ENCODE measurements around the gene GNAQ. TPM values are rescaled to one million over a fixed set of nuclear protein-coding genes. Genes with fewer than 3 reads are reported as not detected.
"Not testable (repeated sequence)": the region's sequence is repeated elsewhere in the genome, so short reads cannot be mapped to it uniquely, and the experiment has no call there.

GNAQ gene
- total RNA-seq, 1 donor, result 35.0 TPM

DNA sequence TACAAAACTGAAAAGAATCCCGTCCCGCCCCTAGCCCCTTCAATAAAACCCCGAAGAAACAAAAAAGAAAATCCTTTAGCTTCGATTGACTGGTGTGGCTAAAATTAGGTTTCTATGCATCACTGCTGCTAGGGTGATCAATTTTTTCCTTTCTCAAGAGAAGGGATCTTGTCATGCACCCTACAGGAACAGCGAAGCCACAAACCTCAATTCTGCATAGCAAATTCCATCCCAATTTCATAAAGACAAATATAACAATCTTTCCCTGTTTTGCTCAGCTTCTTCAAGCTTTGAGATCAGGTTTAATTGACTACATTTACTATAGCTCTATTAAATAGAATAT, 313.3 kb downstream of the GNAQ start:
- not testable (repeated sequence) for DNase-seq (ENCODE audit: low read depth in 2 of 3, low spot score in 2 of 3)

DNA sequence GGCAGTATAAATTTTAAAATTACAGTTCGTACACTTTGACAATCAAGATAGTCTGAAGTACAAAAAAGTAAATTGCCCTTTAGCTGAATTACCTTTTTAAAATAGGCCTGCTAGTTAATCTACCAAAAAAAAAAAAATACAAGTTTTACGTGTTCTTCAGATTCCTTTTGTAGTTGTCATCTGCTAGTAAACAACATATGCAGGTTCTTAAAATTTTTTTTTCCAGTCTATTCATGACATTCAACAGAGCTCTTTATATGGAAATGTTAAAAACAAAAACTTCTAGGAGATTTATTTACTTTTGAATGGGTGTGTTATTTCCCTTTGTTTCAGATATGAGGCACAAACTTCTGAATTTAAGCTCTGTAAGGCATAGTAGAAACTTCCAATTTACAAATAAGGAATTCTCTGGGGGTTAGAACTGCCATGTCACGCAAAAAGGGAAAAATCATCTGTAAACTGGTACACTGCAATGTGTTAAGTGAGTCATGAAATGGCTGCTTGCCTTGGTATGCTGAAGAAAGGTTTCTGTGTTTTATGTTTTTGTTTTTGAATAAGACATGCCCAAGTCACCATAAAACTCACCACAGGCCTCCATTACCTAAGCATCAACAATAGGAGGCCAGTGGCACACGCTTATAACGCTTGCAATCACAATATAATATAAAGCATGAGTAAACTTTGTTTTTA, 313.9 kb downstream of the GNAQ start:
- not testable (repeated sequence) for DNase-seq (ENCODE audit: low read depth in 2 of 3, low spot score in 2 of 3)

DNA sequence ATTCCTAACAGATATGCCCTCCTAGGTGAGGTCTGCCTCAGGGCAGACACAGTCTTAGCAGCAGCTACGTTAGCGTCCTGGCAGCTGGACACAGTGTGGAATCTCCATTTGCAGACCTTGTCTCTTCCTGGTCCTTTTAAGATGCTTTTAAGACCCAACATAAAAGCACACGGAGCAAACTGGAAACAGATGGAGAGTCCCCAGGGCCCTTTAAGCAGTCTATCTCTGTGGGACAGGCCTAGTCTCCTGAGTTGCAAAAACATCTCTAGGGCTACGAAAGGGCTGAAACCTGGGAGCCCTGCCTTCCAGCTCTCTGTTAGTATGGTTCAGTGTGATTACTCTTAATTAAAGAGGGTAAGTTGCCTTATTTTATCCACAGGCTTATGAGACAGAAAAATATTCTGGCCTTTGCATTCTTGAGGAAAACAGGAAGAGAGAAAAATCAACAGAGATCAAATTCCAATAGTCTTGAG, 317.5 kb downstream of the GNAQ start:
- no peak for DNase-seq (ENCODE audit: low read depth in 2 of 3, low spot score in 2 of 3)

DNA sequence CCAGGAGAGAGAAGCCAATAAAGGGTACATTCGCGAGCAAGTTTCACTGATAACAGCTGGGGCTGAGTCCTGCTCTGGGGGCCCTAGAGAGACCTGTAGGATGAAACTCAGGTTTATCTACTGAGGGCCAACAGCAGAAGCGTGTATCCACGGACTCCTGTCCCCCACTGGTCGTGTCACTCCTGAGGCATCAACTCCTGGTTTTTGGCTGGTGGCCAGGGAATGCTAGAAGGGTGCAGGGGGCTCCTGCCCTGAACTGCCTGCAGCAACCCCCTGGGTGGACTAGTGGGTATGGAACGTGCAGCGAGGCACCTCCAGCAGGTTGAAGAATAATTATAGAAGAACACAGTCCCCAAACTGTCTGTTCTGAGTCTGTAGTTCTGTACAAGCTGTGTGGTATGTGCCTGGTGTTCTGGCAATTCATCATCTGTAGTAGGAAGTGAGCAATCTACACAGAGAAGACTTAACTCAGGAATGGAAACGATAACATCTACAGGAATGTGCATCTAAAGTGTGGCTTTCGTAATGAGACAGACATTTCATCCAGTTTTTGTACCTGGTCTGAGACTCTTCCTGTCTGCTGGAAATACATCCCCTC, 319.0 kb downstream of the GNAQ start:
- DNase-seq (ENCODE audit: low read depth in 2 of 3, low spot score in 2 of 3), result peak in 1 of 3 donors; percentile 32

DNA sequence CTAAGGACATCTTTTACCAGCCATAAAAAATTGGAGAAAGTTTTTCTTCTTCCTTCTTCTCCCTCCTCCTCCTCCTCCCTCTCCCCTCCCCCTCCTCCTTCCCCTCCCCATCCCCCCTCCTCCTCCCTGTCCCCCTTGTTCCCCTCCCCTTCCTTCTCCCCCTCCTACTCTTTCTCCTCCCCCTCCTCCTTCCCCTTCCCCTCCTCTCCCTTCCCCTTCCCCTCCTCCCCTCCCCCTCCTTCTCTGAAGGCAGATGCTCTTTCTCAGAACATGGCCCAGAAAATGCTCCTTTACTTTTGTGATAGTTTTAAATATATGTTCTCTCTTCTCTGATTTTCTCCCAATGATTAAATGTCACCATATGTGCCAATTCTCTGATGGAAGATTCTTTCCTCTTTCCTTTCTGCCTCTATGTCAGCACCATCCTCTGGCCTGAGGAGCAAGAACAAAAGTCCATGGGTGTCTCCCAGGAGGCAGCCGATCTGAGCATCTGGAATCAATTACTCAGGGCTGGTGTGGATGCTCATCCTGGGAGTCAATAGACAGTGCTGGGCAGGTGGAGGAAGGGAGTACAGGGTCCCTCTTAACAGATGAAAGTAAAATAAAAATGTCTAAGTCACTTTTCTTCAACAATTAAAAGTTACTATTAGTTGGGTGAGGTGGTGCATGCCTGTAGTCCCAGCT, 320.5 kb downstream of the GNAQ start:
- DNase-seq (ENCODE audit: low read depth in 2 of 3, low spot score in 2 of 3), result no peak

DNA sequence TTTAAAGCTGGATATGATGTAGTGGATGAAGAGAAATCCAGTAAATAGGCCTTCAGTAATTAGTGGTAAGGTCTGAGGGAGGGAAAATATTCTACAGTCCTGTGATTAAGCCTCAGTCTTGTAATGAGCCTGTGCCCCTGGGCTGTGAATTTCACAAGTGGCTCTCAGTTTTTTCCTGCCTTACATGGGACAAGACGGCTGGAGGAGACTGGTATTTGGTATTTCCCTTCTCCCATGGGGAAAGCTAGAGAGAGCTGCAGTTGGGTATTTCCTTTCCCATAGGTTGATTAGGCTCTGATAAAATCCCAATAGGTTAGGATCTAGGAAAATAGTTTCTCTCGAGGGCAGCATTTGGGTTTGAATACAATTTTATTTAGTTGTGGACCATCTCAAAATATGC, 321.3 kb downstream of the GNAQ start:
- no peak for DNase-seq (ENCODE audit: low read depth in 2 of 3, low spot score in 2 of 3)

DNA sequence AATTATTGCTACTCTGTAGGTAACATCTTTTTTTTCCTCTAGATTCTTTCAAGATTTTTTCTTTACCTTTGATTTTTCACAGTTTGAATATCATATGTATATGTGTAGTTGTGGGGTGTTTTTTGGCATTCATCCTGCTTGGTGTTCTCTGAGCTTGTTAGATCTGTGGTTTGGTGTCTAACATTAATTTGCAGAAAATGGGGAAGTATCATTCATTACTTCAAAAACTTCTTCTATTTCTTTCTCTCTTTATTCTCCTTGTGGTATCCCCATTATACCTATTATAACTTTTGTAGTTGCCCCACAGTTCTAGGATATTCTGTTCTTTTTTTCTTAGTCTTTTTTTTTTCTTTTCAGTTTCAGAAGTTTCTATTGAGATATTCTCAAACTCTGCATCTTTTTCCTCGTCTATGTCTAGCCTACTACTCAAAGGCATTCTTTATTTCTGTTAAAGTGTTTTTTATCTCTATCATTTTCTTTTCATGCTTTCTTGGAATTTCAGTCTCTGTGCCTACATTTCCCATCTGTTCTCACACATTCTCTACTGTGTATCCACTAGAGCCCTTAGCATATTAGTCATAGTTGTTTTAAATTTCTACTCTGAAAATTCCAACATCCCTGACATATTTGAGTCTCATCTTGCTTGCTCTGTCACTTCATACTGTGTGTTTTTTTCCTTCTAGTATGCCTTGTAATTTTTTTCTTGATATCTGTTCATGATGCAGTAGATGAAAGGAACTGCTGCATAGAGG, 323.4 kb downstream of the GNAQ start:
- no peak for DNase-seq (ENCODE audit: low read depth in 2 of 3, low spot score in 2 of 3)

DNA sequence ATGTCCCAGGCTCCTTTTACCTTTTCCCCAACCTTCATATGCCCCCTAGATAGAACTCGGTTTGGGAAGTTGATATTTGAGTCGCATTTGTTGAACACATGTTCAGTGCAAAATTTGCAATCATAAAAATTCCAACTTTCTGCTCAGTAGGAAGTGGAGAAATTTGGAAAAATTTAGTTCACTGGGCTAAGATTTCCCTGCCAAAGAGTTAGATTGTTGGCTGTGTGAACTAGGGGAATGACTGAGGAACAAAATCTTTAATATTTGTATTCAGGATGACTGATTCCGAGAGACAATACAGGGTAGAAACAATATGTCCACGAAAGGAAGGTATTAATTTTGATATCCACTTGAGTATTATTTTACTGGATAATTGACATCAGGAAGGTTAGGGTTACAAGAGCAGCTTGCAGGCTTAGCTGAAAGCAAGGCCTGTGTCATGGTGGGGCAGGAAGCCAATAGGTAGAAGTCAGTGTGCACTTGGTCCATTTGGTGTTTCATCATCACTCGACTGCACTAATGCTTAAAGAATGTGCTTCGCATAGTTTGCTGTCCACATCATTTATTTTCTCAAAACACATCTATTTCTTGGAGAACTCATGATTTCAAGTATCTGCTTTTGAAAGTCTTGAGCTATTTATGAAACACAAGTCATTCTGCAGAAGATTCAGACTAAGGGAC, 324.1 kb downstream of the GNAQ start:
- no peak for DNase-seq (ENCODE audit: low read depth in 2 of 3, low spot score in 2 of 3)

DNA sequence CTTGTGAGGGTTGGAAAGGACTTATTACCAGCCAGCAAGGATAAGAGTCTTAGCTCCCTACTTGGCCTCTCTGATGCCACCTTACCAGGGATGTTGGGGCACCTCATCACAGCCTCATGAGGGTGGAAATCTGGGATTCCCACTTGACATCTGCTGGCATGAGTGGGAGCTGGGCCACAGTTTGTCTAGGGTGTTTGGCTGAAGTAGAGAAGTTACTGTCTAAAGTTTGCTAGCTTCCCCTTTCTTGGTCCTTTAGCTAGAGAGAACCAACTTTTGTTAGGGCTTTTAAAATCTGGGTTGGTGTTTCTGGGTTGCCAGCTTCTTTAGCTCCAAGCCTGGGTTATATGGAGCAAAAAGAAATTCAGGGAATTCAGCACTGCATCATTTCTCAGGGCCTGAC, 326.0 kb downstream of the GNAQ start:
- DNase-seq (ENCODE audit: low read depth in 2 of 3, low spot score in 2 of 3), result peak in 1 of 3 donors; percentile 19

DNA sequence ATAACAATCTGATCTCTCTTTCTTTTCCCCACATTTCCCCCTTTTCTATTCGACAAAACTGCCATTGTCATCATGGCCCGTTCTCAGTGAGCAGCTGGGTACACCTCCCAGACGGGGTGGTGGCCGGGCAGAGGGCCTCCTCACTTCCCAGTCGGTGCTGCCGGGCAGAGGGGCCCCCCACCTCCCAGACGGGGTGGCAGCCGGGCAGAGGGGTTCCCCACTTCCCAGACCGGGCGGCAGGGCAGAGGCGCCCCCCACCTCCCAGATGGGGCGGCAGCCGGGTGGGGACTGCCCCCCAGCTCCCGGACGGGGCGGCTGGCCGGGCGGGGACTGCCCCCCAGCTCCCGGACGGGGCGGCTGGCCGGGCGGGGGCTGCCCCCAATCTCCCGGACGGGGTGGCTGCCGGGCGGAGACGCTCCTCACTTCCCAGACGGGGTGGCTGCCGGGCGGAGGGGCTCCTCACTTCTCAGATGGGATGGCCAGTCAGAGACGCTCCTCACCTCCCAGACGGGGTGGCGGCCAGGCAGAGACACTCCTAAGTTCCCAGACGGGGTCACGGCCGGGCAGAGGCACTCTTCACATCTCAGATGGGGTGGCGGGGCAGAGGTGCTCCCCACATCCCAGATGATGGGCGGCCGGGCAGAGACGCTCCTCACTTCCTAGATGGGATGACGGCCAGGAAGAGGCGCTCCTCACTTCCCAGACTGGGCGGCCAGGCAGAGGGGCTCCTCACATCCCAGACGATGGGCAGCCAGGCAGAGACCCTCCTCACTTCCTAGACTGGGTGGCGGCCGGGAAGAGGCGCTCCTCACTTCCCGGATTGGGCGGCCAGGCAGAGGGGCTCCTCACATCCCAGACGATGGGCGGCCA, 328.9 kb downstream of the GNAQ start:
- DNase-seq (ENCODE audit: low read depth in 2 of 3, low spot score in 2 of 3), result not testable (repeated sequence)

DNA sequence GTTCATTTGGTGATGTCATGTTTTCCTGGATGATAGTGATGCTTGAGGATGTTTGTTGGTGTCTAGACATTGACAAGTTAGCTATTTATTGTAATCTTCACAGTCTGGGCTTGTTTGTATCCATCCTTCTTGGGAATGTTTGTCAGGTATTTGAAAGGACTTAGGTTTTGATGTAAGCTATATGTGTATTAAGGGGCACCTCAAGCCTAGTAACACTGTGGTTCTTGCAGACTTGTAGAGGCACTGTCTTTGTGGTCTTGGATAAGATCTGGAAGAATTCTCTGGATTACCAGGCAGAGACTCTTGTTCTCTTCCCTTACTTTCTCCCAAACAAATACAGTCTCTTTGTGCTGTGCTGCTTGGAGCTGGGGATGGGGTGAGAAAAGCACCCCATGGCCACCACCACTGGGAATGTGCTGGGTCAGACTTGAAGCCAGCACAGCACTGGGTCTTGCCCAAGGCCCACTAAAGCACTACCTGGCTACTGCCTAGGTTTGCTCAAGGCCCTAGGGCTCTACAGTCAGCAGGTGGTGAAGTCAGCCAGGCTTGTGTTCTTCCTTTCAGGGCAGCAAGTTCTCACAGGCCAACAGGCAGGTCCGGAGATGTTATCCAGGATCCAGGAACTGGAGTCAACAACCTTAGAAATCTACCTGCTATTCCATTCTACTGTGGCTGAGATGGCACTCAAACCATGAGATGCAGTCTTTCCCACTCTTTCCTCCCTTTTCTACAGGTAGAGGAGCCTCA, 334.2 kb downstream of the GNAQ start:
- DNase-seq (ENCODE audit: low read depth in 2 of 3, low spot score in 2 of 3), result no peak

DNA sequence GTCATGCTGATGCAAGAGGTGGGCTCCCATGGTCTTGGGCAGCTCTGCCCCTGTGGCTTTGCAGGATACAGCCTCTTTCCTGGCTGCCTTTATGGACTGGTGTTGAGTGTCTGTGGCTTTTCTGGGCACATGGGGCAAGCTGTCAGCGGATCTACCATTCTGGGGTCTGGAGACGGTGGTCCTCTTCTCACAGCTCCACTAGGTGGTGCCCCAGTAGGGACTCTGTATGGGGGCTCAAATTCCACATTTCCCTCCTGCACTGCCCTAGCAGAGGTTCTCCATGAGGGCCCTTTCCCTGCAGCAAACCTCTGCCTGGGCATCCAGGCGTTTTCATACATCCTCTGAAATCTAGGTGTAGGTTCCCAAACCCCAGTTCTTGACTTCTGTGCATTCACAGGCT, 340.9 kb downstream of the GNAQ start:
- DNase-seq (ENCODE audit: low read depth in 2 of 3, low spot score in 2 of 3), result not testable (repeated sequence)

DNA sequence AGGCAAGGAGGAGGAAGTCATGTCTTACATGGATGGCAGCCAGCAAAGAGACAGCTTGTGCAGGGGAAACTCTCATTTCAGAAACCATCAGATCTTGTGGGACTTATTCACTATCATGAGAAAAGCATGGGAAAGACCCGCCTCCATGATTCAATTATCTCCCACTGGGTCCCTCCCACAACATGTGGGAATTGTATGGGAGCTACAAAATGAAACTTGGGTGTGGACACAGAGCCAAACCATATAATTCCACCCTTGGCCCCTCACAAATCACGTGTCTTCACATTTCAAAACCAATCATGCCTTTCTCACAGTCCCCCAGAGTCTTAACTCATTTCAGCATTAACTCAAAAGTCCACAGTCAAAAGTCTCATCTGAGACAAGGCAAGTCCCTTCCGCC, 341.5 kb downstream of the GNAQ start:
- not testable (repeated sequence) for DNase-seq (ENCODE audit: low read depth in 2 of 3, low spot score in 2 of 3)

DNA sequence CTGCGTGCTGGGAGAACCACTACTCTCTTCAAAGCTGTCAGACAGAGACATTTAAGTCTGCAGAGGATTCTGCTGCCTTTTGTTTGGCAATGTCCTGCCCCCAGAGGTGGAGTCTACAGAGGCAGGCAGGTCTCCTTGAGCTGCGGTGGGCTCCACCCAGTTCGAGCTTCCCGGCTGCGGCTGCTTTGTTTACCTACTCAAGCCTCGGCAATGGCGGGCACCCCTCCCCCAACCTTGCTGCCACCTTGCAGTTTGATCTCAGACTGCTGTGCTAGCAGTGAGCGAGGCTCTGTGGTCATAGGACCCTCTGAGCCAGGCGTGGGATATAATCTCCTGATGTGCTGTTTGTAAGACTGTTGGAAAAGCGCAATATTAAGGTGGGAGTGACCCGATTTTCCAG, 343.9 kb downstream of the GNAQ start:
- DNase-seq (ENCODE audit: low read depth in 2 of 3, low spot score in 2 of 3), result not testable (repeated sequence)

DNA sequence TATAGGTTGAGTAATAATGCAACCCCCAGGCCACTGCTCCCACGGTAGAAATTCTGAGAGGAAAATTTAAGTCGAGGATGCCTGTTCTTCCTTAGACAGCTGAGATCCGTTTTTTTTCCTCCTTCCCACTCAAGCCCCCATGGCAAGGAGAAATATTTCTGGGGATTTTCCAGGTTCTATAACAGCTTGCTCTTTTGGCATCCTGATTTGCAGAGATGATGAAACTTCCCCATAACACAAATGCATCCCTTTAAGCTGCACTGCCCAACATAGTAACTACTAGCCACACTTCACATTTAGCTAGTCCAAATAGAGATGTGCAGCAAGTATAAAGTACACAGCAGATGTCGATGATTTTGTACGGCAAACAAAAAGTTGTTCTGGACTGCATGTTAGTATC, 351.0 kb downstream of the GNAQ start:
- DNase-seq (ENCODE audit: low read depth in 2 of 3, low spot score in 2 of 3), result no peak

DNA sequence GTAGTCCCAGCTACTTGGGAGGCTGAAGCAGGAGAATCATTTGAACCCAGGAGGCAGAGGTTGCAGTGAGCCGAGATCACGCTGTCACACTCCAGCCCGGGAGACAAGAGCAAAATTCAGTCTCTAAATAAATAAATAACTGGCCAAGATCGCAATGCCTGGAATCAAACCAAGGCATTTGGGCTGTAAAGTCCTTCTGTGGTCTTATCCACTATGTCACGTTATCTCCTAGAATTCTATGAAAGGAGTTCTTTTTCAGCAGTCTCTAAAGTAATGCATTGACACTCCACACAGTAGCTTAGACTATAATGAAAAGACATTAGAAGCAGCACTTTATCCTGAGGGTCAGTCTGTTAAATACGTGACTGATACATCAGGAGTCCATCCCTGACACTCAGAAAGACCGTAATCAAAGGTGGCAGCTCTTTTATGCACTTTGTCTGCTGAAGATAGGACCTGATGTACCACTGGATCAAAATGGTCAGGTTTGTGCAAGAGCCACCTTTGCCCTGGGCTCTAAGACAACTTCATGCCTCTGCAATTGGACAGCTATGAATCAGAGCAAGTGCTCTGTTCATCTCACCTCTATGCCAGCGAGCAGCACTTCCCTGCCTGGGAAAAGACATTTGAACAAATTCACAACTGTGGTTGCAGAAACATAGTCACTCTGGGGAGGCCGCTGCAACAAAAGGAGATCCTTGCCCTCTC, 351.8 kb downstream of the GNAQ start:
- DNase-seq (ENCODE audit: low read depth in 2 of 3, low spot score in 2 of 3), result no peak

DNA sequence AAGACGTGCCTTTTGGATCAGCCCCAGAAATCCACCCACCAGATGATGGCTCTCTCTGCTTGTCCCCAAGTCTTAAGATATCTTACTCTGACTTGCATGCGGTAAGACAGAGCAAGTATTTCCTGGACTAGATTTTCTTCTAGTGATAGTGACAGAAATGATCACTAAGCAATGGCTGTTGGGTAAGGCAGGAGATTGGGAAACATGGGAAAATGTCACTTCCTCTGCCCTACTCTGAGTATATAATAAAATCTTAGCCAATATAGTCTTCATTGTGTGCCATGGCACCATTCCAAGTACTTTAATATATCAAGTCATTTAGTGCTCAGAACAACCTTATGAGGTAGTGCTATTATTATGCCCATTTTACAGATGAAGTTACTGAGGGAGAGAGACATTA, 352.5 kb downstream of the GNAQ start:
- DNase-seq (ENCODE audit: low read depth in 2 of 3, low spot score in 2 of 3), result no peak

DNA sequence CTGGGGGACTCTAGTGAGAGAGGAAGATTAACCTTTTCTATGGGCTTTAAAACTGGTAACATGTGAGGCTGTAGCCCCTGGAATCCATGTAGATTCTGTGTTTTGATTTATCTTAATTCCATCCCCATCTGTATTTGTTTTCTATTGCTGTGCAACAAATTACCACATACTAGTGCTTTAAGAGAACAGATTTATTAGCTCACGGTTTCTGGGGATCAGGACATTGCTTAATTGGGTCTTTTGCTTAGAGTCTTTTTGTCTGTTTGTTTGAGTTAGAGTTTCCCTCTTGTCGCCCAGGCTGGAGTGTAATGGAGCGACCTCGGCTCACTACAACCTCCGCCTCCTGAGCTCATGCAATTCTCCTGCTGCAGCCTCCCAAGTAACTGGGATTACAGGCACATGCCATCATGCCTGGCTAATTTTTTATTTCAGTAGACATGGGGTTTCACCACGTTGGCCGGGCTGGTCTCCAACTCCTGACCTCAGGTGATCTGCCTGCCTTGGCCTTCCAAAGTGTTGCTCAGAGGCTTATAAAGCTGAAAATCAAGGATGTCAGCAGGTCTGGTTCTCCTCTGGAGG, 353.6 kb downstream of the GNAQ start:
- DNase-seq (ENCODE audit: low read depth in 2 of 3, low spot score in 2 of 3), result no peak

Measured in hematopoietic multipotent progenitor cell (in vitro differentiated cells).